Measurements from ENCODE around the gene CAPS.

DNA sequence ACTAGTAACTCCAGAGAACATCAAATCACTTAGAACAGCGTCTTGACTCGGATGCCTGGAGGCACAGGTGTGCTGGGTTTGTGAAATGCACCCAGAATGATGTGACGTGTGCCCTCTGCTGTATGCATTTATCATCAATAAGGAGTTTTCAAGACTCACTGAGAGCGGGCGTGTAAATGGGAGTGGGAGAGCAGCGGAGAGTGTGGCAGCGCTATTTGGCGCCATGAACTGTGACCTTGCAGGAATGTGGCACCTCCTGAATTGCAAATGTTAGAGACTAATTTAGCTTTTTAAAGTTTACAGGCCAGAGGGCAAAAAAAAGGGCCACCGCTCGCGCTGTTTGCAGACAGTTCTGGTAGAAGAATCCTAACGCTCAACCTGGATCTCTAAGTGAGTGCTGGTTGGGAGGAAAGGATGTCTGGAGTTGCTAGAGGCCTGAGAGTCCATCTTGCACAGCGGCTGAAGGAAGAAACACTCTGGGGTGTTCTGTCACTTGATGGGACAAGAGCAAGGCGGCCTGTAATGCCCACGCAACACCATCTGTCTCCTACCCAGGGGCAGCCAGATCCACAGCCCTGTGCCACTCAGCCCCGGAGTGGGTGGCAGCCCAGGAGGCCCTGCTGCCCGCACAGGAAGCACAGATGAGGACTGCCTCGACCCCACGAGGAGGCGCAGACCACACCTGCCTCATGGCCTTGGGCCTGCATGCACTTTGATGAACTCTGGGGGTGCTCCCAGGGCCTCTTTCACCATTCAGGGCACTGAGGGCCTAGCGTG, 44.2 kb downstream of the CAPS start:
- TF ChIP-seq, protein P1, sequence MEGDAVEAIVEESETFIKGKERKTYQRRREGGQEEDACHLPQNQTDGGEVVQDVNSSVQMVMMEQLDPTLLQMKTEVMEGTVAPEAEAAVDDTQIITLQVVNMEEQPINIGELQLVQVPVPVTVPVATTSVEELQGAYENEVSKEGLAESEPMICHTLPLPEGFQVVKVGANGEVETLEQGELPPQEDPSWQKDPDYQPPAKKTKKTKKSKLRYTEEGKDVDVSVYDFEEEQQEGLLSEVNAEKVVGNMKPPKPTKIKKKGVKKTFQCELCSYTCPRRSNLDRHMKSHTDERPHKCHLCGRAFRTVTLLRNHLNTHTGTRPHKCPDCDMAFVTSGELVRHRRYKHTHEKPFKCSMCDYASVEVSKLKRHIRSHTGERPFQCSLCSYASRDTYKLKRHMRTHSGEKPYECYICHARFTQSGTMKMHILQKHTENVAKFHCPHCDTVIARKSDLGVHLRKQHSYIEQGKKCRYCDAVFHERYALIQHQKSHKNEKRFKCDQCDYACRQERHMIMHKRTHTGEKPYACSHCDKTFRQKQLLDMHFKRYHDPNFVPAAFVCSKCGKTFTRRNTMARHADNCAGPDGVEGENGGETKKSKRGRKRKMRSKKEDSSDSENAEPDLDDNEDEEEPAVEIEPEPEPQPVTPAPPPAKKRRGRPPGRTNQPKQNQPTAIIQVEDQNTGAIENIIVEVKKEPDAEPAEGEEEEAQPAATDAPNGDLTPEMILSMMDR (conservative IDR thresholded peaks at IDR 0.05), result no peak
- no peak for TF ChIP-seq EZH2 (IDR thresholded peaks at IDR 0.05; ENCODE audit: low read depth)
